GM18909 (cell line): ENCODE results near the gene SCRN1.
A peak's percentile ranks its signal among the peaks of the same experiment; 100 is the strongest.

Source experiments
- ATAC-seq: cut with Tn5 transposase; IDR thresholded peaks from one replicate; pipeline ENCODE4 v1.9.1; 2021; ENCODE audit warnings: mild to moderate bottlenecking; ENCODE audit not compliant: unreplicated experiment, poor library complexity

Gene SCRN1

GRCh38 chr7:29989257-29989995 is at the start of gene SCRN1:
Gene SCRN1, minus strand, starts transcription at chr7:29989801. Its CDS starts 20,734 bp downstream, at chr7:29969067.
- peak; percentile 39 for ATAC-seq

- ATAC-seq = no peak
Measured at GRCh38 chr7:30038196-30038980, 48.8 kb upstream of the SCRN1 start.

GRCh38 chr7:30036220-30036619 is 46.6 kb upstream of the SCRN1 start:
- ATAC-seq = no peak

GRCh38 chr7:30034501-30034900 is 44.9 kb upstream of the SCRN1 start:
- no peak for ATAC-seq

- ATAC-seq = no peak
Measured at GRCh38 chr7:30032310-30033125, 42.9 kb upstream of the SCRN1 start.

- ATAC-seq = no peak
Measured at GRCh38 chr7:30029696-30030095, 40.1 kb upstream of the SCRN1 start.

- peak; percentile 18 for ATAC-seq
Measured at GRCh38 chr7:30028749-30029635, 39.4 kb upstream of the SCRN1 start.

GRCh38 chr7:30028216-30028748 is 38.7 kb upstream of the SCRN1 start, which contains the start of gene PLEKHA8:
Gene PLEKHA8, plus strand, starts transcription at chr7:30028412. Its CDS starts 351 bp downstream, at chr7:30028763.
- ATAC-seq = peak; percentile 53

- ATAC-seq = peak; percentile 7
Measured at GRCh38 chr7:30027740-30028215, 38.2 kb upstream of the SCRN1 start.

- peak; percentile 31 for ATAC-seq
Measured at GRCh38 chr7:30027065-30027456, 37.5 kb upstream of the SCRN1 start.

- ATAC-seq = peak; percentile 77
Measured at GRCh38 chr7:30026229-30027064, 36.8 kb upstream of the SCRN1 start, which contains the start of gene FKBP14. Gene FKBP14, minus strand, starts transcription at chr7:30026702. Its CDS starts 194 bp downstream, at chr7:30026508.

- no peak for ATAC-seq
Measured at GRCh38 chr7:30023524-30023923, 33.9 kb upstream of the SCRN1 start.

GRCh38 chr7:30022991-30023390 is 33.4 kb upstream of the SCRN1 start:
- ATAC-seq = no peak

GRCh38 chr7:30020535-30020934 is 30.9 kb upstream of the SCRN1 start:
- no peak for ATAC-seq

GRCh38 chr7:30019960-30020359 is 30.4 kb upstream of the SCRN1 start:
- ATAC-seq = no peak

- no peak for ATAC-seq
Measured at GRCh38 chr7:30019387-30019786, 29.8 kb upstream of the SCRN1 start.

- ATAC-seq = no peak
Measured at GRCh38 chr7:30018451-30018850, 28.9 kb upstream of the SCRN1 start.

GRCh38 chr7:30012757-30013156 is 23.2 kb upstream of the SCRN1 start:
- no peak for ATAC-seq
